Loucy (cell line): ENCODE results near the gene PDE9A.

ENCODE experiments used
- CTCF ChIP-seq: fragments of 200-600 bp; sonication (generic); conservative IDR thresholded peaks from 2 replicates; pipeline ENCODE4 v1.5.1; 2014; ENCODE audit warnings: mild to moderate bottlenecking, antibody characterized with exemption, low read length
- EZH2phosphoT487 ChIP-seq: fragments of 200-600 bp; IDR thresholded peaks from 2 replicates; pipeline ENCODE4 v1.6.1; 2018; ENCODE audit warnings: antibody characterized with exemption, mild to moderate bottlenecking, moderate library complexity, borderline replicate concordance

DNA sequence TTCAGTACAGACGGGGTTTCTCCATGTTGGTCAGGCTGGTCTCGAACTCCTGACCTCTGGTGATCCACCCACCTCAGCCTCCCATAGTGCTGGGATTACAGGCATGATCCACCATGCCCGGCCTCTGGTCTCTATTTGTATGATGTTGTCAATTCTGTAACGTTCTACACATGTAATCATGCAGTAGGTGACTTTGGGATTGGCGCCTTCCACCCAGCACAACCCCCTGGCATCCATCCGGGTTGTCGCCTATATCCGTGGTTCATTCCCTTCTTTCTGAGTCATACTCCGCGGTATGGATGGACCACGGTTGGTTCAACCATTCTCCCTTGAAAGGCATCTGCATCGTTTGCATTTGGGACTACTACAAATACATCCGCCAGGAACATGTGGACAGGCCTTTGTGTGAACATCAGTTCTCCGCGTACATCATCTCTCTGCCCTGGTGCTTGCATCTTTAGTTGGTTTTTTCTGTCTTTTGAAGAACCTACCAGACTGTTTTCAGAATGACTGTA is 72.1 kb downstream of the PDE9A start:
- TF ChIP-seq CTCF: no peak
- no peak for TF ChIP-seq EZH2phosphoT487
